ENCODE data around the gene RNF130.

RNF130 gene

GRCh38 chr5:179969110-179969509 is 102.4 kb downstream of the RNF130 start:
- Histone ChIP-seq H3K4me3 (ENCODE audit: low read depth, low read length) (no peak overlapping the region), H3K4me1 (ENCODE audit: control insufficient read depth, insufficient read depth, low read length) (peaks cover 4% of the 10 kb centered on the region; the same call in 1 of the 2 replicates), H3K27ac (ENCODE audit: extremely low read depth, low read depth, low read length) (no peak overlapping the region), H3K36me3 (ENCODE audit: control insufficient read depth in 2 of 2, insufficient read depth in 1 of 2, low read length in 2 of 2) (peaks cover 0 to 37% of the 10 kb centered on the region in 2 experiments; a peak in 2 of 3 replicates), H3K9me3 (ENCODE audit: control insufficient read depth, insufficient read depth, low read depth, low read length) (no peaks in the 10 kb centered on the region)
- CTCF ChIA-PET: no interaction called here
- POLR2A ChIA-PET: no interaction called here
- TF ChIP-seq ZNF354C (tag by site-specific recombination; IDR thresholded peaks at IDR 0.05; ENCODE audit: borderline replicate concordance, low read depth) (no peak), ZNF121 (tag by site-specific recombination; IDR thresholded peaks at IDR 0.05) (no peak), ZBTB17 (tag by site-specific recombination; IDR thresholded peaks at IDR 0.05) (0 out of 2 replicates have a peak, but pooled peaks have one; percentile 31), ATF2 (tag by site-specific recombination; IDR thresholded peaks at IDR 0.05; ENCODE audit: low read depth) (0 out of 2 replicates have a peak, but pooled peaks have one; percentile 11), ZNF513 (tag by site-specific recombination; IDR thresholded peaks at IDR 0.05) (no peak), TCF7L2 (IDR thresholded peaks at IDR 0.05; ENCODE audit: borderline replicate concordance, low read depth, low read length) (no peak)

DNA sequence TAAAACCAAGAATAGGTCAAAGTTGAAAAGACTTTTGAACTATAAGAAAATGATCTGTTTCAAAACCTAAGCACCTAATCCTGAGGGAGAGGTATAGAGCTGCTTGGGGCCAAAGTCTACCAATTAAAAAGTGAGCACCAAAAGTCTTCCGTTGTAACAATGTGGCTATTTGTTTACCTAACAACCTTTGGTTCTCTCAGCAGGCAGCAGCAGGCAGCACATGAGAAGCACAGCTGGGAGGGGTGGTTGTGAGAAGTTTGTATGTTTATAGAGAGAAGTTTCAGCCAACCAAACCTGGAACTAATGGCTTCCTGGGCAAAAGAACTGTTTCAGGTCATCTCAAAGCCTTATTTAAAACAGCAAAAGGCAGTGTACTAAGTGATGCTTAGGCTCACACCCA is 104.1 kb downstream of the RNF130 start:
- H3K9me3 ChIP-seq (ENCODE audit: control insufficient read depth, insufficient read depth, low read depth, low read length): no peaks in the 10 kb centered on the region
- peaks cover 4% of the 10 kb centered on the region; the same call in 1 of the 2 replicates for H3K4me1 ChIP-seq (ENCODE audit: control insufficient read depth, insufficient read depth, low read length)
- CTCF ChIA-PET: no interaction called here
- H3K36me3 ChIP-seq (ENCODE audit: control insufficient read depth in 2 of 2, insufficient read depth in 1 of 2, low read length in 2 of 2): peaks cover 0 to 49% of the 10 kb centered on the region in 2 experiments; a peak in 2 of 3 replicates
- H3K27ac ChIP-seq (ENCODE audit: extremely low read depth, low read depth, low read length): no peak overlapping the region
- H3K4me3 ChIP-seq (ENCODE audit: low read depth, low read length): no peak overlapping the region
- TF ChIP-seq FEZF1 (tag by site-specific recombination; IDR thresholded peaks at IDR 0.05) (peak; percentile 63), ZNF701 (tag by site-specific recombination; IDR thresholded peaks at IDR 0.05) (no peak), ZNF37A (tag by site-specific recombination; IDR thresholded peaks at IDR 0.05) (no peak), ZIC2 (tag by site-specific recombination; IDR thresholded peaks at IDR 0.05) (peak; percentile 62), ZNF843 (tag by site-specific recombination; IDR thresholded peaks at IDR 0.05) (no peak), ZNF768 (tag by site-specific recombination; IDR thresholded peaks at IDR 0.05) (no peak), ZNF140 (tag by site-specific recombination; IDR thresholded peaks at IDR 0.05) (no peak)
- POLR2A ChIA-PET: no interaction called here

DNA sequence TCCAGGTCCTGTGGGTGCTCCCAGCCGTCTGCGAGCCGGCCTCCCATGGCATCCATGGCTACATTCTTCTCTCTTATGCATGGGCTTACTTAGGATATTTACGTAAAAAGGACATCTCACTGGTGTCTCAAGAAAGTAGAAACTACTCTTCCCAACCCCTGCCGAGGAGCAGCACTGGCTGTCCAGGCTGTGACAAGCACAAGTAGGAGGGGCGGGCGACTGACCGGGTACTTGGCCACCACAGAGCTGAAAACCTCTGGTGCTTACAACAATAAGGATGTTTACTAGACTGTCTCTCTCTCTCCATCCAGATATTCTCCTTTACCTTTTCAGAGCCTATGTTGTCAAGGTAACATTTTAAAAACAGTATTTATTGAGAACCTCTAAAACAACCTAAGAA is 107.5 kb downstream of the RNF130 start:
- TF ChIP-seq IKZF3 (tag by site-specific recombination; IDR thresholded peaks at IDR 0.05): no peak
- TF ChIP-seq, protein P1, sequence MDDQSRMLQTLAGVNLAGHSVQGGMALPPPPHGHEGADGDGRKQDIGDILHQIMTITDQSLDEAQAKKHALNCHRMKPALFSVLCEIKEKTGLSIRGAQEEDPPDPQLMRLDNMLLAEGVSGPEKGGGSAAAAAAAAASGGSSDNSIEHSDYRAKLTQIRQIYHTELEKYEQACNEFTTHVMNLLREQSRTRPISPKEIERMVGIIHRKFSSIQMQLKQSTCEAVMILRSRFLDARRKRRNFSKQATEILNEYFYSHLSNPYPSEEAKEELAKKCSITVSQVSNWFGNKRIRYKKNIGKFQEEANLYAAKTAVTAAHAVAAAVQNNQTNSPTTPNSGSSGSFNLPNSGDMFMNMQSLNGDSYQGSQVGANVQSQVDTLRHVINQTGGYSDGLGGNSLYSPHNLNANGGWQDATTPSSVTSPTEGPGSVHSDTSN (CRISPR knock-in tag; IDR thresholded peaks at IDR 0.05): no peak
- Histone ChIP-seq H3K9me3 (ENCODE audit: control insufficient read depth, insufficient read depth, low read depth, low read length) (no peaks in the 10 kb centered on the region), H3K36me3 (ENCODE audit: control insufficient read depth in 2 of 2, insufficient read depth in 1 of 2, low read length in 2 of 2) (peaks cover 0 to 57% of the 10 kb centered on the region in 2 experiments; a peak in 2 of 3 replicates), H3K4me1 (ENCODE audit: control insufficient read depth, insufficient read depth, low read length) (peaks cover 4% of the 10 kb centered on the region; the same call in 1 of the 2 replicates), H3K4me3 (ENCODE audit: low read depth, low read length) (no peak overlapping the region), H3K27ac (ENCODE audit: extremely low read depth, low read depth, low read length) (no peak overlapping the region)
- CTCF ChIA-PET: no interaction called here
- POLR2A ChIA-PET: no interaction called here

- CTCF ChIA-PET: no interaction called here
- TF ChIP-seq ZNF239 (tag by site-specific recombination; IDR thresholded peaks at IDR 0.05) (no peak), ZNF132 (tag by site-specific recombination; IDR thresholded peaks at IDR 0.05; ENCODE audit: borderline replicate concordance) (no peak), SCRT1 (tag by site-specific recombination; IDR thresholded peaks at IDR 0.05; ENCODE audit: borderline replicate concordance) (no peak), ZNF214 (tag by site-specific recombination; IDR thresholded peaks at IDR 0.05; ENCODE audit: borderline replicate concordance) (no peak), ZSCAN4 (tag by site-specific recombination; IDR thresholded peaks at IDR 0.05) (no peak), ZNF660 (tag by site-specific recombination; IDR thresholded peaks at IDR 0.05) (no peak), ZNF16 (tag by site-specific recombination; IDR thresholded peaks at IDR 0.05; ENCODE audit: low read depth) (no peak), ZNF24 (tag by site-specific recombination; IDR thresholded peaks at IDR 0.05) (no peak)
Measured at GRCh38 chr5:179963375-179963774, 108.2 kb downstream of the RNF130 start.

More at GRCh38 chr5:179963375-179963774, 108.2 kb downstream of the RNF130 start:
- no peak overlapping the region for H3K27ac ChIP-seq (ENCODE audit: extremely low read depth, low read depth, low read length)
- POLR2A ChIA-PET: no interaction called here
- no peaks in the 10 kb centered on the region for H3K9me3 ChIP-seq (ENCODE audit: control insufficient read depth, insufficient read depth, low read depth, low read length)
- peaks cover 4% of the 10 kb centered on the region; the same call in 1 of the 2 replicates for H3K4me1 ChIP-seq (ENCODE audit: control insufficient read depth, insufficient read depth, low read length)
- H3K36me3 ChIP-seq (ENCODE audit: control insufficient read depth in 2 of 2, insufficient read depth in 1 of 2, low read length in 2 of 2): peaks cover 0 to 53% of the 10 kb centered on the region in 2 experiments; a peak in 2 of 3 replicates
- H3K4me3 ChIP-seq (ENCODE audit: low read depth, low read length): no peak overlapping the region

Data from HEK293 (cell line).